ENCODE measurements around the gene PAM16. TPM values are rescaled to one million over a fixed set of nuclear protein-coding genes. Genes with fewer than 3 reads are reported as not detected.

Gene PAM16
- total and polyA plus RNA-seq, 2 of the 8 experiments (the other 6 are each of a cell fraction or from before 2014, with no cell fraction given) = 78.3 to 198 TPM

- no peak for TF ChIP-seq RAD21 (IDR thresholded peaks at IDR 0.05 in 1 of 2, conservative IDR thresholded peaks at IDR 0.05 in 1 of 2; ENCODE audit: low read depth in 2 of 2, low read length in 2 of 2)
These were observed 19.0 kb upstream of the PAM16 start (continued) for GRCh38 chr16:4370151-4370550.
